Measurements from ENCODE around the gene PPARA. TPM values are rescaled to one million over a fixed set of nuclear protein-coding genes. Genes with fewer than 3 reads are reported as not detected.

The PPARA gene
- total RNA-seq, 1 donor = 22.1 TPM

- Histone ChIP-seq H3K27me3 (ENCODE audit: insufficient read depth, low read length) (no peaks in the 10 kb centered on the region), H3K27ac (ENCODE audit: low read depth, low read length) (no peak overlapping the region), H3K36me3 (ENCODE audit: insufficient read depth, low read length) (no peaks in the 10 kb centered on the region), H4K20me1 (ENCODE audit: insufficient read depth, low read length) (no peaks in the 10 kb centered on the region), H3K4me1 (ENCODE audit: insufficient read depth, low read length) (peaks cover 9% of the 10 kb centered on the region), H3K4me3 (ENCODE audit: insufficient read depth, low read length) (peak overlapping the region; percentile 87), H3K9me3 (ENCODE audit: low read depth, low read length) (peaks cover 2% of the 10 kb centered on the region), H3K4me2 (ENCODE audit: insufficient read depth, low read length) (peak overlapping the region; percentile 95), H3K79me2 (ENCODE audit: insufficient read depth, low read length) (peaks cover 6% of the 10 kb centered on the region), H2AFZ (ENCODE audit: low read length) (peak overlapping the region; percentile 76)
- DNase-seq (ENCODE audit: insufficient read length, low spot score, missing footprints) = no peak
- TF ChIP-seq CTCF (IDR thresholded peaks at IDR 0.05; ENCODE audit: extremely low read depth, low read depth, low read length) = no peak
Observed at GRCh38 chr22:46251266-46251665, 100.9 kb downstream of the PPARA start.

GRCh38 chr22:46251816-46252380 lies 101.6 kb downstream of the PPARA start:
- H3K27me3 ChIP-seq (ENCODE audit: insufficient read depth, low read length) = no peaks in the 10 kb centered on the region
- peaks cover 9% of the 10 kb centered on the region for H3K4me1 ChIP-seq (ENCODE audit: insufficient read depth, low read length)
- no peak for DNase-seq (ENCODE audit: insufficient read length, low spot score, missing footprints)
- H3K36me3 ChIP-seq (ENCODE audit: insufficient read depth, low read length) = no peaks in the 10 kb centered on the region
- H3K27ac ChIP-seq (ENCODE audit: low read depth, low read length) = no peak overlapping the region
- no peak overlapping the region for H3K4me3 ChIP-seq (ENCODE audit: insufficient read depth, low read length)
- H2AFZ ChIP-seq (ENCODE audit: low read length) = no peak overlapping the region
- H4K20me1 ChIP-seq (ENCODE audit: insufficient read depth, low read length) = no peaks in the 10 kb centered on the region
- TF ChIP-seq CTCF (IDR thresholded peaks at IDR 0.05; ENCODE audit: extremely low read depth, low read depth, low read length) = no peak
- peak overlapping the region; percentile 95 for H3K4me2 ChIP-seq (ENCODE audit: insufficient read depth, low read length)
- peaks cover 2% of the 10 kb centered on the region for H3K9me3 ChIP-seq (ENCODE audit: low read depth, low read length)
- peaks cover 6% of the 10 kb centered on the region for H3K79me2 ChIP-seq (ENCODE audit: insufficient read depth, low read length)

GRCh38 chr22:46256358-46256958 lies 106.1 kb downstream of the PPARA start:
- H3K9me3 ChIP-seq (ENCODE audit: low read depth, low read length) = peaks cover 2% of the 10 kb centered on the region
- H3K79me2 ChIP-seq (ENCODE audit: insufficient read depth, low read length) = no peaks in the 10 kb centered on the region
- H3K27me3 ChIP-seq (ENCODE audit: insufficient read depth, low read length) = peaks cover 9% of the 10 kb centered on the region
- no peak overlapping the region for H2AFZ ChIP-seq (ENCODE audit: low read length)
- no peak overlapping the region for H3K4me3 ChIP-seq (ENCODE audit: insufficient read depth, low read length)
- TF ChIP-seq CTCF (IDR thresholded peaks at IDR 0.05; ENCODE audit: extremely low read depth, low read depth, low read length) = no peak
- no peak overlapping the region for H3K27ac ChIP-seq (ENCODE audit: low read depth, low read length)
- H3K4me1 ChIP-seq (ENCODE audit: insufficient read depth, low read length) = no peaks in the 10 kb centered on the region
- H3K4me2 ChIP-seq (ENCODE audit: insufficient read depth, low read length) = no peak overlapping the region
- DNase-seq (ENCODE audit: insufficient read length, low spot score, missing footprints) = peak; percentile 65
- H4K20me1 ChIP-seq (ENCODE audit: insufficient read depth, low read length) = no peaks in the 10 kb centered on the region
- no peaks in the 10 kb centered on the region for H3K36me3 ChIP-seq (ENCODE audit: insufficient read depth, low read length)

GRCh38 chr22:46259374-46259773 lies 109.0 kb downstream of the PPARA start:
- DNase-seq (ENCODE audit: insufficient read length, low spot score, missing footprints) = no peak
- no peak for TF ChIP-seq CTCF (IDR thresholded peaks at IDR 0.05; ENCODE audit: extremely low read depth, low read depth, low read length)
- no peak overlapping the region for H3K27ac ChIP-seq (ENCODE audit: low read depth, low read length)
- H3K79me2 ChIP-seq (ENCODE audit: insufficient read depth, low read length) = no peaks in the 10 kb centered on the region
- no peaks in the 10 kb centered on the region for H3K36me3 ChIP-seq (ENCODE audit: insufficient read depth, low read length)
- H4K20me1 ChIP-seq (ENCODE audit: insufficient read depth, low read length) = no peaks in the 10 kb centered on the region
- no peak overlapping the region for H3K4me3 ChIP-seq (ENCODE audit: insufficient read depth, low read length)
- peaks cover 3% of the 10 kb centered on the region for H3K9me3 ChIP-seq (ENCODE audit: low read depth, low read length)
- H3K27me3 ChIP-seq (ENCODE audit: insufficient read depth, low read length) = peaks cover 27% of the 10 kb centered on the region
- H2AFZ ChIP-seq (ENCODE audit: low read length) = no peak overlapping the region
- no peak overlapping the region for H3K4me2 ChIP-seq (ENCODE audit: insufficient read depth, low read length)
- no peaks in the 10 kb centered on the region for H3K4me1 ChIP-seq (ENCODE audit: insufficient read depth, low read length)

Data from osteoblast (primary cell).